K562 (cell line): Measurements from ENCODE around the gene C6orf89. TPM values are rescaled to one million over a fixed set of nuclear protein-coding genes. Genes with fewer than 3 reads are reported as not detected.
A peak's percentile ranks its signal among the peaks of the same experiment; 100 is the strongest.

Experiments used
- ARNT ChIP-seq, 2 experiments: fragments of 450-650 bp; IDR thresholded peaks; 2 replicates each; pipeline ENCODE4 v1.6.1; 2016; ENCODE audit warnings: mild to moderate bottlenecking in 1 of 2
- BCOR ChIP-seq: fragments of 450-650 bp; IDR thresholded peaks from 2 replicates; pipeline ENCODE4 v1.6.1; 2016
- CCAR2 ChIP-seq: fragments of 200-400 bp; formaldehyde crosslinking; IDR thresholded peaks from 2 replicates; pipeline ENCODE4 v1.6.1; 2017; ENCODE audit warnings: mild to moderate bottlenecking, low read depth, low read length
- EHMT2 ChIP-seq: fragments of 450-650 bp; IDR thresholded peaks from 2 replicates; pipeline ENCODE4 v1.6.1; 2018; ENCODE audit warnings: antibody characterized with exemption
- HLTF ChIP-seq: fragments of 450-650 bp; IDR thresholded peaks from 2 replicates; pipeline ENCODE4 v1.6.1; 2016
- KAT7 ChIP-seq: sonication (generic); formaldehyde crosslinking; IDR thresholded peaks from 2 replicates; pipeline ENCODE4 v1.8.0; 2022; ENCODE audit warnings: missing genetic modification reagents, mild to moderate bottlenecking, borderline replicate concordance
- KLF16 ChIP-seq: IDR thresholded peaks from 2 replicates; pipeline ENCODE4 v1.6.1; 2016; ENCODE audit warnings: antibody characterized with exemption
- NFYB ChIP-seq: IDR thresholded peaks from 2 replicates; pipeline ENCODE4 v1.6.1; 2011; ENCODE audit warnings: mild to moderate bottlenecking, moderate library complexity; ENCODE audit not compliant: insufficient read length; ENCODE audit errors: extremely low read depth
- RB1 ChIP-seq: fragments of 450-650 bp; IDR thresholded peaks from 2 replicates; pipeline ENCODE4 v1.6.1; 2017; ENCODE audit warnings: low read depth, mild to moderate bottlenecking
- SETDB1 ChIP-seq: IDR thresholded peaks from one replicate; pipeline ENCODE4 v1.6.1; 2012; ENCODE audit warnings: low read length, control low read depth, inconsistent platforms
- SIX5 ChIP-seq, 2 experiments: IDR thresholded peaks; 2 replicates each; pipeline ENCODE4 v1.6.1; 2011; ENCODE audit warnings: low read length in 2 of 2, borderline replicate concordance in 1 of 2, low read depth in 1 of 2, mild to moderate bottlenecking in 1 of 2, moderate library complexity in 1 of 2; ENCODE audit not compliant: insufficient read depth in 1 of 2
- SOX6 ChIP-seq: fragments of 450-650 bp; IDR thresholded peaks from 2 replicates; pipeline ENCODE4 v1.6.1; 2014; ENCODE audit warnings: mild to moderate bottlenecking
- SRSF1 ChIP-seq: fragments of 200-400 bp; formaldehyde crosslinking; IDR thresholded peaks from 2 replicates; pipeline ENCODE4 v1.6.1; 2017; ENCODE audit warnings: mild to moderate bottlenecking, low read depth, low read length, moderate library complexity
- STAG1 ChIP-seq: sonication (generic); formaldehyde crosslinking; IDR thresholded peaks from 2 replicates; pipeline ENCODE4 v1.5.0; 2020; ENCODE audit warnings: missing genetic modification reagents, borderline replicate concordance
- ZNF263 ChIP-seq: sonication (generic); formaldehyde crosslinking; IDR thresholded peaks from 2 replicates; pipeline ENCODE4 v1.8.0; 2022; ENCODE audit warnings: mild to moderate bottlenecking, missing genetic modification reagents, borderline replicate concordance
- ZNF347 ChIP-seq: fragments of 450-650 bp; formaldehyde crosslinking; IDR thresholded peaks from 2 replicates; pipeline ENCODE4 v1.4.0; 2020; ENCODE audit warnings: low read depth, mild to moderate bottlenecking, moderate library complexity
- ZNF766 ChIP-seq: fragments of 200-800 bp; sonication (Bioruptor generic); conservative IDR thresholded peaks from 2 replicates; pipeline ENCODE4 v1.6.1; 2016; ENCODE audit warnings: missing genetic modification characterization, missing compliant biosample characterization
- polyA plus RNA-seq, 8 experiments: library from polyadenylated mRNA; depleted of rRNA in 4 of 8; stranded (reverse) in 5 of 8; unstranded in 3 of 8; fragments of >200 nt; fragmentation: Nextera tagmentation in 2 of 8; fragmentation: Illumina TruSeq in 1 of 8; extraction: Ambion mirVana in 2 of 8; extraction: Trizol in 1 of 8; gene quantifications; 2 replicates each; pipeline versions ENCODE4 v1.2.1 to v1.2.3, GENCODE V29; 2011 to 2014; ENCODE audit warnings: inconsistent platforms in 1 of 8, missing spikeins in 1 of 8
- total RNA-seq, 7 experiments: library from RNA; depleted of rRNA in 6 of 7; stranded (reverse); fragments of >200 nt in 6 of 7; fragmentation: Illumina TruSeq in 2 of 7; extraction: Trizol in 2 of 7; gene quantifications; 2 replicates each; pipeline versions ENCODE4 v1.2.1 to v1.2.3, GENCODE V29; 2011 to 2021; ENCODE audit warnings: low replicate concordance in 1 of 7
- TF ChIP-seq, protein P1 (sequence below): IDR thresholded peaks from 3 replicates; pipeline ENCODE4 v1.6.1; 2011; ENCODE audit warnings: borderline replicate concordance, mild to moderate bottlenecking; ENCODE audit not compliant: insufficient read length, insufficient read depth
- TF ChIP-seq, protein P2 (sequence below): fragments of 450-650 bp; formaldehyde crosslinking; IDR thresholded peaks from 2 replicates; pipeline ENCODE4 v1.4.0; 2020; ENCODE audit warnings: mild to moderate bottlenecking, mixed read lengths
- TF ChIP-seq, protein P3 (sequence below): sonication (generic); formaldehyde crosslinking; IDR thresholded peaks from 2 replicates; pipeline ENCODE4 v1.8.0; 2022; ENCODE audit warnings: missing genetic modification reagents, mild to moderate bottlenecking, borderline replicate concordance

Gene C6orf89
- total and polyA plus RNA-seq, 9 of the 15 experiments (the other 6 are each of a cell fraction or from before 2014, with no cell fraction given) = 35.2 to 111 (median 58.5) TPM

DNA sequence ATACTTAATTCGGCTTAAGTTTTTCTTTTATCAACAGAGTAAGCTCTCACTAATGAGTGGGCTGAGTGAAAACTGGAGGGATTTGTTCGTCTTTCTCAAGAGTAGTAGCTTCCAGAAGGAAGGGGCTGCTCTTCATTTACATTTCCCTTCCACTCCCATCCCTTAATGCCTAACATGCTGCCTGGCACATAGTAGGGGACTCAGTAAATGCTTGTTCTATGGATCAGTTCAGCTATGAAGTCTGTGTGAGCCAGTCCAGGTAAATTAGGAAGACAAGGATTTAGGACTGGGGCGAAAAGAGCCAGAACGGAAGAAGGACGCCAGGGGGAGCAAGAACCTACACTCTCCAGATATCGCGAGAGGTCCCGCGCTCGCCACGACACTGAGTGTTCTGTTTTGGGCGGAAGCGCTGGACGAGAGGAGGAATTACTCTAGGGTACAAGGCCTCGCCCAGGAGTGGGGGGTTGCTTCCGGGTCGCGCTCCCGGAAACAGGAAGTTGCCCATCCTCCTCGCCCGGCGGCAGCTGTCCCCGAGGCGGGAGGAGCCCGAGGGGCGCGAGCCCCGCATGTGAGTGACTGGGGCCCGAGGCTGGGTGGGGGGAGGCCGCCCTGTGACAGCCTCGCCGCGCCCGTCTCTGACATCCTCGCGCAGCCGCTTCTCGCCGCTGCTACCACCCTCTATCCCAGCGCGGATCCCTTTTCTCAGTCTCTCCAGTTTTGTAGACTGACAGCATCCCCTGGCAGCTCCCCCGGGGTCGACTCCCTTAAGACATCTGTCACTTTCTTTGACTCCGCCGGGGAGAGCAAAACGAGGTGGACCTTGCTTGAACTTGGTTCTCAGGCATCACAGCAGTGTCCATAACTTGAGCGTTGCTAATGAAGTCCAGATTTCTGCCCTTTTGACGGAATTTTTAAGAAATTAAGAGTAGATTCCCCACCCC, at the start of gene C6orf89 (continued):
- no peak for TF ChIP-seq ZNF347 (CRISPR knock-in tag)
- peak; percentile 29 for TF ChIP-seq SETDB1
- peak; percentile 77 for TF ChIP-seq SOX6
- TF ChIP-seq EHMT2 = no peak; the same call in 1 of the 2 replicates
- peak; percentile 49 to 65; a peak in 3 of 4 replicates for TF ChIP-seq SIX5 (IDR thresholded peaks at IDR 0.05; ENCODE audit: borderline replicate concordance in 1 of 2, insufficient read depth in 1 of 2, low read depth in 1 of 2, low read length in 2 of 2)
- 0 out of 2 replicates have a peak, but pooled peaks have one; percentile 56 for TF ChIP-seq HLTF
- TF ChIP-seq KLF16 = no peak
- TF ChIP-seq, protein P1, sequence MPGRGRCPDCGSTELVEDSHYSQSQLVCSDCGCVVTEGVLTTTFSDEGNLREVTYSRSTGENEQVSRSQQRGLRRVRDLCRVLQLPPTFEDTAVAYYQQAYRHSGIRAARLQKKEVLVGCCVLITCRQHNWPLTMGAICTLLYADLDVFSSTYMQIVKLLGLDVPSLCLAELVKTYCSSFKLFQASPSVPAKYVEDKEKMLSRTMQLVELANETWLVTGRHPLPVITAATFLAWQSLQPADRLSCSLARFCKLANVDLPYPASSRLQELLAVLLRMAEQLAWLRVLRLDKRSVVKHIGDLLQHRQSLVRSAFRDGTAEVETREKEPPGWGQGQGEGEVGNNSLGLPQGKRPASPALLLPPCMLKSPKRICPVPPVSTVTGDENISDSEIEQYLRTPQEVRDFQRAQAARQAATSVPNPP = no peak
- TF ChIP-seq, protein P2, sequence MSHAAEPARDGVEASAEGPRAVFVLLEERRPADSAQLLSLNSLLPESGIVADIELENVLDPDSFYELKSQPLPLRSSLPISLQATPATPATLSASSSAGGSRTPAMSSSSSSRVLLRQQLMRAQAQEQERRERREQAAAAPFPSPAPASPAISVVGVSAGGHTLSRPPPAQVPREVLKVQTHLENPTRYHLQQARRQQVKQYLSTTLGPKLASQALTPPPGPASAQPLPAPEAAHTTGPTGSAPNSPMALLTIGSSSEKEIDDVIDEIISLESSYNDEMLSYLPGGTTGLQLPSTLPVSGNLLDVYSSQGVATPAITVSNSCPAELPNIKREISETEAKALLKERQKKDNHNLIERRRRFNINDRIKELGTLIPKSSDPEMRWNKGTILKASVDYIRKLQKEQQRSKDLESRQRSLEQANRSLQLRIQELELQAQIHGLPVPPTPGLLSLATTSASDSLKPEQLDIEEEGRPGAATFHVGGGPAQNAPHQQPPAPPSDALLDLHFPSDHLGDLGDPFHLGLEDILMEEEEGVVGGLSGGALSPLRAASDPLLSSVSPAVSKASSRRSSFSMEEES (CRISPR knock-in tag) = no peak
- peak; percentile 92 for TF ChIP-seq RB1
- 0 out of 2 replicates have a peak, but pooled peaks have one; percentile 50 for TF ChIP-seq ZNF766 (CRISPR knock-in tag)
- no peak for TF ChIP-seq NFYB
- TF ChIP-seq ARNT (IDR thresholded peaks at IDR 0.05) = no peak; a peak in 1 of 4 replicates
- no peak for TF ChIP-seq SRSF1
- TF ChIP-seq BCOR = peak; percentile 10; the same call in 1 of the 2 replicates
- peak; percentile 74; the same call in 1 of the 2 replicates for TF ChIP-seq ZNF263 (CRISPR knock-in tag)
- TF ChIP-seq STAG1 (CRISPR knock-in tag) = no peak
- TF ChIP-seq KAT7 (CRISPR knock-in tag) = no peak; the same call in 1 of the 2 replicates
- no peak for TF ChIP-seq CCAR2
- TF ChIP-seq, protein P3, sequence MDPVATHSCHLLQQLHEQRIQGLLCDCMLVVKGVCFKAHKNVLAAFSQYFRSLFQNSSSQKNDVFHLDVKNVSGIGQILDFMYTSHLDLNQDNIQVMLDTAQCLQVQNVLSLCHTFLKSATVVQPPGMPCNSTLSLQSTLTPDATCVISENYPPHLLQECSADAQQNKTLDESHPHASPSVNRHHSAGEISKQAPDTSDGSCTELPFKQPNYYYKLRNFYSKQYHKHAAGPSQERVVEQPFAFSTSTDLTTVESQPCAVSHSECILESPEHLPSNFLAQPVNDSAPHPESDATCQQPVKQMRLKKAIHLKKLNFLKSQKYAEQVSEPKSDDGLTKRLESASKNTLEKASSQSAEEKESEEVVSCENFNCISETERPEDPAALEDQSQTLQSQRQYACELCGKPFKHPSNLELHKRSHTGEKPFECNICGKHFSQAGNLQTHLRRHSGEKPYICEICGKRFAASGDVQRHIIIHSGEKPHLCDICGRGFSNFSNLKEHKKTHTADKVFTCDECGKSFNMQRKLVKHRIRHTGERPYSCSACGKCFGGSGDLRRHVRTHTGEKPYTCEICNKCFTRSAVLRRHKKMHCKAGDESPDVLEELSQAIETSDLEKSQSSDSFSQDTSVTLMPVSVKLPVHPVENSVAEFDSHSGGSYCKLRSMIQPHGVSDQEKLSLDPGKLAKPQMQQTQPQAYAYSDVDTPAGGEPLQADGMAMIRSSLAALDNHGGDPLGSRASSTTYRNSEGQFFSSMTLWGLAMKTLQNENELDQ (CRISPR knock-in tag) = no peak
